BLaER1 treated with 17β-estradiol and CSF1 and Interleukin-3, amounts not matched to agents 10 nM and 100 nM (cell line): ENCODE data around the gene PDLIM7.
"Not testable (repeated sequence)": the region's sequence is repeated elsewhere in the genome, so short reads cannot be mapped to it uniquely, and the experiment has no call there.

ENCODE experiments used
- H3K27ac ChIP-seq, 11 experiments: shearing (Covaris generic); formaldehyde crosslinking; 2 replicates each; pipeline ENCODE4 v1.8.1; 2022
- H3K27me3 ChIP-seq, 11 experiments: shearing (Covaris generic); formaldehyde crosslinking; 2 replicates each; pipeline ENCODE4 v1.8.1; 2022
- H3K36me3 ChIP-seq, 11 experiments: shearing (Covaris generic); formaldehyde crosslinking; 2 replicates each; pipeline ENCODE4 v1.8.1; 2022
- H3K4me1 ChIP-seq, 10 experiments: shearing (Covaris generic); formaldehyde crosslinking; 2 replicates each; pipeline ENCODE4 v1.8.1; 2022
- H3K4me2 ChIP-seq, 11 experiments: shearing (Covaris generic); formaldehyde crosslinking; 2 replicates each; pipeline ENCODE4 v1.8.1; 2022
- H3K4me3 ChIP-seq, 10 experiments: shearing (Covaris generic); formaldehyde crosslinking; 2 replicates each; pipeline ENCODE4 v1.8.1; 2022
- H3K9ac ChIP-seq, 11 experiments: shearing (Covaris generic); formaldehyde crosslinking; 2 replicates each; pipeline ENCODE4 v1.8.1; 2022
- H3K9me3 ChIP-seq, 11 experiments: shearing (Covaris generic); formaldehyde crosslinking; replicated peaks in 1 of 11; 2 replicates each; pipeline ENCODE4 v1.8.1; 2022
- H4K20me1 ChIP-seq, 11 experiments: shearing (Covaris generic); formaldehyde crosslinking; 2 replicates each; pipeline ENCODE4 v1.8.1; 2022
- Cebpa-rat ChIP-seq, 11 experiments: shearing (Covaris generic); IDR thresholded peaks; 2 replicates each; pipeline ENCODE4 v1.8.1; 2022

Gene PDLIM7

DNA sequence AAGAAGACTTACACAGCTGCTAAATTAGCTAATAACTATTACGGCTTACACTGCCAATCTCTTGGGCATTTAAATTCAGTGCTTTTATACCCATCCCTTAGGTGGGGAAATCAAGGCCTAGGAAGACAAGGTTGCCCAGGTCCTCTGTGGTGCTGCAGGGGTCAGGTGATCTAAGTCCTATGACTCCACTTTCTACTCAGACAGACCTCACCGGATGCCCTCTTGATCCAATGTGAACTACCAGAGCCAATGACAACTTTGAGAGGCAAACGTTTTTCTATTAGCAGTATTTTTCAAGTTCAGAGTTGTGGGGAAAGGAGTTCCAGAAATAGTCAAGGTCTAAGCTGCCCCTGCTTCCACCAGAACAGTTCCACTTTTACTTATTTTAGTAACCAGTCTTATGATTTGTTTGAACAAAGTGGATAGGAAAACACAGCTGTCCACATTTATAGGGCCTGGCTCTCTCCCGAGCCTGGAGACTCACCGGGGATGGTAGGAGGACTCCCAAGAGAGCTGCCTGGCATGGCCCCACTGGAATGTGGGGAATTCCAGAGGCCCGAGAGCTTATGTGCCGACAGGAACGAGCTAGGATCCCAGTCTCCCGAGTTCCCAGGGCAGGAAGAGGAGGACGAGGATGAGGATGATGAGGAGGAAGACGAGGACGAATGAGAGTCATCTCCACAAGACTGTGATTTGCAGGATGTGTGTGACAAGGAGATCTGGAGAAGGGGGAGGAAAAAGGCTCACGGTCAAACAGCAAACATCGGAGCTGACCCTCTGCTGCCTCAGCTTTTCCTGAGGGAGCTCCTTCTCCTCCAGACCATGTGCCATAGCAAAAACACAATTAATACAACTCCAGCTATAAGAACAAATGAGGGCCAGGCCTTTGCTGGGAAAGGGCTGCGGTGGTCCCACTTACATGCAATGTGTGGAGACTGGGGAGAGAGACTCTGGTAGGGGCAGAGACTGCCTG is 40.3 kb upstream of the PDLIM7 start:
- H3K4me3 ChIP-seq = no peak overlapping the region

DNA sequence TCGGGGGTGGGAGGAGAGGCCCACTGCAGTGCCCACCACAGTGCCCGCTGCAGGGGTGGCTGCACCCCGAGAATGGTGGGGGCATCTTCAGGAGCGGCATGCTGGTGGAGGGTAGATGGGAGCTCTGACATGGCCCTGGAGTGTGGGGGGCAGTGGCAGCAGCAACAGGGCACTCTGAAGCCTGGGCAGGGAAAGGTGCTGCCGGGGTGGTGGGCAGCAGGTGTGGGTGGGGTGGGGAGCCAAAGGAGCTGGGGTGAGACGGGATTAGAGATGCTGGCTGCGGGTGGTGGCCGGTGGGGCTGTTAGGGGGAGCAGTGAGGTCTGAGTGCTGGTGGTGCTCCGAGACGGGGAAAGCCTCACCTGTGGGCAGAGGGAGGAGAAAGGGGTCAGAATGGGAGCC is 39.0 kb upstream of the PDLIM7 start:
- peaks cover 0 to 6% (median 0%) of the 10 kb centered on the region in 10 experiments; a peak in 2 of 20 replicates for H3K4me1 ChIP-seq
- H3K27me3 ChIP-seq = no peaks in the 10 kb centered on the region
- no peak overlapping the region for H3K27ac ChIP-seq
- no peak overlapping the region for H3K4me3 ChIP-seq
- peaks cover 55 to 99% (median 87%) of the 10 kb centered on the region in 11 experiments; a peak in 21 of 22 replicates for H4K20me1 ChIP-seq
- no peak overlapping the region for H3K9ac ChIP-seq
- peaks cover 82 to 100% (median 94%) of the 10 kb centered on the region in 11 experiments for H3K36me3 ChIP-seq
- H3K9me3 ChIP-seq = no peaks in the 10 kb centered on the region
- no peak for TF ChIP-seq Cebpa-rat (IDR thresholded peaks at IDR 0.05)
- H3K4me2 ChIP-seq = no peak overlapping the region

More for the DNA sequence above, 40.3 kb upstream of the PDLIM7 start:
- TF ChIP-seq Cebpa-rat (IDR thresholded peaks at IDR 0.05) = no peak
- H3K4me1 ChIP-seq = peaks cover 0 to 6% (median 0%) of the 10 kb centered on the region in 10 experiments; a peak in 2 of 20 replicates
- no peak overlapping the region for H3K27ac ChIP-seq
- peaks cover 60 to 99% (median 83%) of the 10 kb centered on the region in 11 experiments; a peak in 21 of 22 replicates for H4K20me1 ChIP-seq
- H3K9me3 ChIP-seq = no peaks in the 10 kb centered on the region
- H3K36me3 ChIP-seq = peaks cover 77 to 100% (median 93%) of the 10 kb centered on the region in 11 experiments
- no peaks in the 10 kb centered on the region for H3K27me3 ChIP-seq
- peak overlapping the region in 1 of 11 experiments; percentile 24; a peak in 1 of 22 replicates for H3K9ac ChIP-seq
- H3K4me2 ChIP-seq = no peak overlapping the region

DNA sequence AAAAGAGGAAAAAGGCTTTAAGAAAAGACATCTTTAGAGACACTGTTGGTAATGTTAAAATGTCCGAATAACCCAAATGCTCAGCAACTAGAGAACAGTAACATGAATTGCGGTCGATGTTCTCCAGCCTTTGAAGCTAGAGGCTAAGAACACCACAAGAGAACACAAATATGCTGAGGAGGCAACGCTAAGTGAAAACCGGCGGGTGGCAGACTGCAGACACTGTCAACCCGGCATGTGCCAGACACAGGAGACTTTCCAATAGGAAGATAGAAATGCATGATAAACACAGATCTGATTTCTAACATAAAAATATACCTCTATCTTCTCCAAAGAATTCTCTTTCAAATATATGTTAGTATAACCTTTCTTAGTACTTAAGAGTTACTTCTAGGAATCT is 37.7 kb upstream of the PDLIM7 start:
- Histone ChIP-seq H3K4me2 (no peak overlapping the region), H4K20me1 (peaks cover 51 to 97% (median 81%) of the 10 kb centered on the region in 11 experiments; a peak in 21 of 22 replicates), H3K27ac (no peak overlapping the region), H3K9me3 (no peaks in the 10 kb centered on the region), H3K4me1 (peaks cover 0 to 6% (median 0%) of the 10 kb centered on the region in 10 experiments; a peak in 1 of 20 replicates), H3K4me3 (no peak overlapping the region), H3K9ac (no peak overlapping the region), H3K36me3 (peaks cover 89 to 100% (median 96%) of the 10 kb centered on the region in 11 experiments), H3K27me3 (no peaks in the 10 kb centered on the region)
- no peak for TF ChIP-seq Cebpa-rat (IDR thresholded peaks at IDR 0.05)

DNA sequence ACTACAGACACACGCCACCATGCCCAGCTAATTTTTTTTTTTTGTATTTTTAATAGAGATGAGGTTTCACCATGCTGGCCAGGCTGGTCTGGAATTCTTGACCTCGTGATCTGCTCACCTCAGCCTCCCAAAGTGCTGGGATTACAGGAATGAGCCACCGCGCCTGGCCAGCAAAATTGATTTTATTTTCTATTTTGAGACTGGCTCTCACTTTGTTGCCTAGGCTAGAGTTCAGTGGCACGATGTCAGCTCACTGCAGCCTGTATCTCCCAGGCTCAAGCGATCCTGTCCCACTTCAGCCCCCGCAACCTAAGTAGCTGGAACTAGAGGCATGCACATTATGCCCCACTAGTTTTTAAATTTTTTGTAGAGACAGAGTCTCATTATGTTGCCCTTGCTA is 37.0 kb upstream of the PDLIM7 start:
- H3K9ac ChIP-seq, H3K27me3 ChIP-seq, H3K4me1 ChIP-seq, H3K4me2 ChIP-seq, H3K27ac ChIP-seq, H3K9me3 ChIP-seq, H3K4me3 ChIP-seq: not testable (repeated sequence)
- H3K36me3 ChIP-seq = peaks cover 95 to 100% (median 98%) of the 10 kb centered on the region in 11 experiments
- peaks cover 48 to 97% (median 81%) of the 10 kb centered on the region in 11 experiments; a peak in 21 of 22 replicates for H4K20me1 ChIP-seq

DNA sequence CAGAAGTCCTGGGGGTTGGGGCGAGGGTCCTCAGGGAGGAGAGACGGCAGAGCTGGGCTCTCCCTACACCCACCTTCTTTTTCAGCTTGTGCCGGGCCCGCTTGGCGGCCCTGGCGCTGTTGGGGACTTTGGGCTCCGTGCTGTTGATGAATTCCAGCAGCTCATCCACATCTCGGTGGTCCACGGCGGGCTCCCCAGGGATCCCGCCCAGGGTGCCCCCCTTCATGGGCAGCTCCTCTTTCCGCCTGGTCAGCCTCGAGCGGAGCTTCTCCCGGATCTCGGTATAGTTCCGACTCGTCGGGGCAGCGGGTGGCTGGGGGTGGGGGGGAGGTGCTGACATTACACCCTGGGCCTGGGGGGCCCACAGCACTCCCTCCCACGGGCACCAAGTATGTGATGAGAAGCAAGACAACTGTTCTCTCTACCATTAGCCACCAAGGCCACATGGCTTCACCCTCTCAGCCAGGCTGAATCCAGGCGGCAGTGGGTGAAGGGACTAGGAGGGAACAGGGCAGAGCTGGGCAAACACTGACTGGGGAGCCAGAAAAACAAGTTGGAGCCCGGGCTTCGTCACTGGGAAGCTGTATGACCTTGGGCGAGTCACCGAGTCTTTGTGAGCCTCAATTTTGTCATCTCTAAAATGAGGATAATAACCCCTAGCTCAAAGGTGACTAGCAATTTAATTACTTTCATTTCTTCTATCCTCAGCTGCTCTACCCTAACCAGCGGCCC is 34.0 kb upstream of the PDLIM7 start:
- no peak overlapping the region for H3K4me3 ChIP-seq
- H3K27me3 ChIP-seq = no peaks in the 10 kb centered on the region
- H3K9ac ChIP-seq = no peak overlapping the region; a peak in 2 of 22 replicates
- H3K36me3 ChIP-seq = peaks cover 94 to 100% (median 98%) of the 10 kb centered on the region in 11 experiments
- no peaks in the 10 kb centered on the region for H3K9me3 ChIP-seq
- no peaks in the 10 kb centered on the region for H3K4me1 ChIP-seq
- no peak overlapping the region for H3K4me2 ChIP-seq
- no peak overlapping the region for H3K27ac ChIP-seq
- TF ChIP-seq Cebpa-rat (IDR thresholded peaks at IDR 0.05) = no peak
- H4K20me1 ChIP-seq = peaks cover 22 to 93% (median 66%) of the 10 kb centered on the region in 11 experiments; a peak in 20 of 22 replicates

DNA sequence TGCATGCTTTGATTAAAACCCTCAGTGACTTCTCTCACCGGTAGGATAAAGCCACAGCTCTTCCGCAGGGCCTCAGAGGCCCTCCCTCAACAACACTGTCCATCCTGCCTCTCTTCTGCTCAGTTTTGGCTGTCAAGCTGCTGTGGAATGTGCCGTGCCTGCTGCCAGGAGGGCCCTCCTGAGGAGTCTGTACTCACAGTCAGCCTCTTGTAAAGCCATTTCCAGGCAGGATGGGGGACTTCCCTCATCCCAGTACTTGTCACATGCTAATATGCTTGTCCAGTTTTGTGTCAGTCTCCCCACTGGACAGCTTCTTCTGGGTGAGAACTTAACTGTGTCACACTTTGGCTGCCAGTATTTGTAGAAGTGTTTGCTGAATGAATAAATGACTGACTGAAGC is 33.2 kb upstream of the PDLIM7 start:
- no peak overlapping the region for H3K4me3 ChIP-seq
- 0 out of 22 replicates have a peak overlapping the region, but pooled peaks of 1 of the 11 experiments have one; percentile 10 for H3K27ac ChIP-seq
- TF ChIP-seq Cebpa-rat (IDR thresholded peaks at IDR 0.05) = no peak
- H3K36me3 ChIP-seq = peaks cover 94 to 100% (median 98%) of the 10 kb centered on the region in 11 experiments
- H3K9ac ChIP-seq = no peak overlapping the region; a peak in 2 of 22 replicates
- H4K20me1 ChIP-seq = peaks cover 22 to 93% (median 65%) of the 10 kb centered on the region in 11 experiments; a peak in 20 of 22 replicates
- H3K4me2 ChIP-seq = no peak overlapping the region
- no peaks in the 10 kb centered on the region for H3K27me3 ChIP-seq
- H3K4me1 ChIP-seq = no peaks in the 10 kb centered on the region
- no peaks in the 10 kb centered on the region for H3K9me3 ChIP-seq

DNA sequence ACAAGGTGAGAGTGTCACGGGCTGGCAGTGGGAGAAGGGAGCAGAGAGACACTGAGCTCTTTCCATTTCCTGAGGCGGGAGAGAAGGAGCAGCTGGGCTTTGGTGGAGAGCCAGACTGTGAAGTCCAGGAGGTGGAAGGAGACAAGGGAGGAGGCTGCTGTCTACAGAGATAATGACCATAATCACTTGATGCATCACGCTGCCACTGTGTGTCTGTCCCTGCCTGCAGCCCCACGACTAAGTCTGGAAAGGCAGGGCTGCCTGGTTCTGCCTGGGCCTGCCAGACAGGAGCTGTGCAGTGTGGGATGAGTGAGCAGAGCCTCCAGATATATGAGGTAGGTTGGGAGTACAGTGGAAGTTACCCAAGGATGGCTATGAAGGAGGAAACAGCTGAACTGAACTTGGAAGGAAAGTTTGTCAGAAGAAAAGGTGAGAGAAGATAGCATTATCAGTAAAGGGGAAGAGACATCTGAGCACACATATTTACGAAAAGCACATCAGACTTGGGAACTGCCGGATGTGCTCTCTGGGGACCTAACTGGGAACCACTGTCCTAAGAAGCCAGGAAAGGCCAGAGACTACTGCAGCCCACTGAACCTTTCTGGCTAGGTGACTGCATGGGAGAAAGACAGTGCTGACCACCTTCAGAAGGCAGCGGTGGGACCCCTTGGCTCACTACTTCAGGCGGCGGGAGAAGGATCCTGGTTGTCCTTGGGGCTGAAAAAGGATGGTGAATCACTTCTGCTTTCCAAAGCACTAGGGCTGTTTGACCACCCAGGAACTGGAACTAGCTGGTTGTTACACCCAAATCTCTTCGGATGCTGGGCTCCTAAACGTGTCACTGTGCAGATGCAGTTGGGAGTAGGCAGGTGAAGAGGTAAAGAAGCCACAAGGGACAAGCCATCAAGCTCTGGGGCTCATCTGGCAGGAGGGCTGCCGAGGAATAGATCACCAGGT is 32.1 kb upstream of the PDLIM7 start:
- H3K27me3 ChIP-seq = no peaks in the 10 kb centered on the region
- H3K4me1 ChIP-seq = no peaks in the 10 kb centered on the region
- no peaks in the 10 kb centered on the region for H3K9me3 ChIP-seq
- peak overlapping the region in 2 of 11 experiments; percentile 4 to 35; a peak in 1 of 22 replicates for H3K9ac ChIP-seq
- no peak overlapping the region for H3K4me2 ChIP-seq
- H3K4me3 ChIP-seq = no peak overlapping the region
- peaks cover 94 to 100% (median 98%) of the 10 kb centered on the region in 11 experiments for H3K36me3 ChIP-seq
- peaks cover 27 to 98% (median 71%) of the 10 kb centered on the region in 11 experiments; a peak in 20 of 22 replicates for H4K20me1 ChIP-seq
- TF ChIP-seq Cebpa-rat (IDR thresholded peaks at IDR 0.05) = no peak
- no peak overlapping the region for H3K27ac ChIP-seq

DNA sequence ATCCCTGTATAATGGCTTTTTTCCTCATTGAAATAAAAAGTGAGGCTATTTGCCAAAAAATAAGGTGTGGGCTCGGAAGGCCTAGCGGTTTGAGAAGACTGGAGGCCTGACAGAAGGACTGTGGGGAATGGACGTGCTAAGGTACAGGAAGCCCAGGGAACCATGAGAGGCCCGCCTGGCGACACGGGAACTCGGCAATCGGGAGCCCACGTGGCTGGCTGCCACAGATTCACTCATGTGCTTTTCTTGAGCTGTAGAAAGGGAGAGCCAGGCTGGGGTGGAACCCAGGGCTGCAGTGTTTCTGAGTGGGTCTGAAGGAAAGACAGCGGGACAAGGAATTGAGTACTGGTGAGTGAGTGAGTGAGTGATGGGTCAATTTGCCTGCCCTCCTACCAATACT is 31.2 kb upstream of the PDLIM7 start:
- peaks cover 30 to 98% (median 63%) of the 10 kb centered on the region in 11 experiments; a peak in 19 of 22 replicates for H4K20me1 ChIP-seq
- TF ChIP-seq Cebpa-rat (IDR thresholded peaks at IDR 0.05) = no peak
- H3K36me3 ChIP-seq = peaks cover 94 to 100% (median 98%) of the 10 kb centered on the region in 11 experiments
- no peaks in the 10 kb centered on the region for H3K4me1 ChIP-seq
- no peaks in the 10 kb centered on the region for H3K9me3 ChIP-seq
- no peak overlapping the region for H3K4me2 ChIP-seq
- H3K27me3 ChIP-seq = no peaks in the 10 kb centered on the region
- no peak overlapping the region for H3K27ac ChIP-seq
- H3K4me3 ChIP-seq = no peak overlapping the region
- no peak overlapping the region for H3K9ac ChIP-seq
